ENCODE results near the gene HCST. TPM values are rescaled to one million over a fixed set of nuclear protein-coding genes. Genes with fewer than 3 reads are reported as not detected.

The HCST gene
- total RNA-seq, 1 experiment from 2014 or later, result not detected

Small RNAs within 50 kb of the gene (small RNA-seq; reads per million reads assigned to genes)
- gene RN7SL402P, result 0 reads per million in 2 experiments

Other genes starting within 250 kb of the HCST start
- gene UPK1A, start 236.0 kb upstream of the HCST start, total RNA-seq (2014; rRNA removed; shearing (Covaris generic)), result 0.25 TPM in 1 of 2 replicates, not detected in the other
- not detected in 2 replicates for gene ZBTB32, start 198.0 kb upstream of the HCST start, total RNA-seq (2014; rRNA removed; shearing (Covaris generic))
- gene KMT2B, start 184.5 kb upstream of the HCST start, total RNA-seq (2014; rRNA removed; shearing (Covaris generic)), result 7.7 and 9.4 TPM in 2 replicates
- 0.49 and 1.6 TPM in 2 replicates for gene IGFLR1, start 160.1 kb upstream of the HCST start, total RNA-seq (2014; rRNA removed; shearing (Covaris generic))
- 21.0 and 21.8 TPM in 2 replicates for gene U2AF1L4, start 157.1 kb upstream of the HCST start, total RNA-seq (2014; rRNA removed; shearing (Covaris generic))
- gene PSENEN, start 156.9 kb upstream of the HCST start, total RNA-seq (2014; rRNA removed; shearing (Covaris generic)), result 63.8 and 70.6 TPM in 2 replicates
- 7.0 and 8.4 TPM in 2 replicates for gene LIN37, start 154.0 kb upstream of the HCST start, total RNA-seq (2014; rRNA removed; shearing (Covaris generic))
- 3.7 and 6.7 TPM in 2 replicates for gene HSPB6, start 145.5 kb upstream of the HCST start, total RNA-seq (2014; rRNA removed; shearing (Covaris generic))
- 7.4 and 8.0 TPM in 2 replicates for gene PROSER3, start 144.4 kb upstream of the HCST start, total RNA-seq (2014; rRNA removed; shearing (Covaris generic))
- 3.1 and 3.5 TPM in 2 replicates for gene ARHGAP33, start 127.0 kb upstream of the HCST start, total RNA-seq (2014; rRNA removed; shearing (Covaris generic))
- not detected in 2 replicates for gene PRODH2, start 89.7 kb upstream of the HCST start, total RNA-seq (2014; rRNA removed; shearing (Covaris generic))
- gene NPHS1, start 50.0 kb upstream of the HCST start, total RNA-seq (2014; rRNA removed; shearing (Covaris generic)), result not detected in 2 replicates
- gene KIRREL2, start 45.6 kb upstream of the HCST start, total RNA-seq (2014; rRNA removed; shearing (Covaris generic)), result 0.12 and 0.32 TPM in 2 replicates
- gene APLP1, start 34.0 kb upstream of the HCST start, total RNA-seq (2014; rRNA removed; shearing (Covaris generic)), result 12.2 and 19.5 TPM in 2 replicates
- 4.3 and 5.1 TPM in 2 replicates for gene NFKBID, start 2.0 kb upstream of the HCST start, total RNA-seq (2014; rRNA removed; shearing (Covaris generic))
- 0.64 TPM in 1 of 2 replicates, not detected in the other for gene TYROBP, start 5.8 kb downstream of the HCST start, total RNA-seq (2014; rRNA removed; shearing (Covaris generic))
- 3.5 and 6.1 TPM in 2 replicates for gene LRFN3, start 33.8 kb downstream of the HCST start, total RNA-seq (2014; rRNA removed; shearing (Covaris generic))
- gene SDHAF1, start 92.7 kb downstream of the HCST start, total RNA-seq (2014; rRNA removed; shearing (Covaris generic)), result 19.8 and 26.1 TPM in 2 replicates
- 0.22 and 0.26 TPM in 2 replicates for gene SYNE4, start 106.3 kb downstream of the HCST start, total RNA-seq (2014; rRNA removed; shearing (Covaris generic))
- gene ALKBH6, start 111.7 kb downstream of the HCST start, total RNA-seq (2014; rRNA removed; shearing (Covaris generic)), result 21.1 and 25.6 TPM in 2 replicates
- 0.27 and 0.35 TPM in 2 replicates for gene CLIP3, start 130.3 kb downstream of the HCST start, total RNA-seq (2014; rRNA removed; shearing (Covaris generic))
- 2.9 and 3.0 TPM in 2 replicates for gene THAP8, start 151.8 kb downstream of the HCST start, total RNA-seq (2014; rRNA removed; shearing (Covaris generic))
- gene WDR62, start 152.4 kb downstream of the HCST start, total RNA-seq (2014; rRNA removed; shearing (Covaris generic)), result 12.3 and 13.7 TPM in 2 replicates
- gene OVOL3, start 208.6 kb downstream of the HCST start, total RNA-seq (2014; rRNA removed; shearing (Covaris generic)), result not detected in 2 replicates
- gene POLR2I, start 212.3 kb downstream of the HCST start, total RNA-seq (2014; rRNA removed; shearing (Covaris generic)), result 90.1 and 139 TPM in 2 replicates
- 147 and 154 TPM in 2 replicates for gene TBCB, start 212.9 kb downstream of the HCST start, total RNA-seq (2014; rRNA removed; shearing (Covaris generic))
- 417 and 452 TPM in 2 replicates for gene CAPNS1, start 237.5 kb downstream of the HCST start, total RNA-seq (2014; rRNA removed; shearing (Covaris generic))
- gene COX7A1, start 249.9 kb downstream of the HCST start, total RNA-seq (2014; rRNA removed; shearing (Covaris generic)), result not detected in 2 replicates